Subcutaneous abdominal adipose tissue (tissue), 5 donors: ENCODE results near the gene BABAM2.

Source experiments
- H3K27ac ChIP-seq: one replicate; pipeline ENCODE4 v1.7.0; 2013; ENCODE audit warnings: low read depth, mild to moderate bottlenecking, inconsistent platforms, low read length, moderate library complexity
- H3K27me3 ChIP-seq, 5 donors: one replicate each; pipeline ENCODE4 v1.7.0; 2013; ENCODE audit warnings: low read length in 5 of 5, inconsistent platforms in 1 of 5; ENCODE audit not compliant: control insufficient read depth in 5 of 5, insufficient read depth in 4 of 5
- H3K36me3 ChIP-seq, 5 donors: one replicate each; pipeline ENCODE4 v1.7.0; 2013; ENCODE audit warnings: low read length in 5 of 5; ENCODE audit not compliant: control insufficient read depth in 5 of 5, insufficient read depth in 5 of 5
- H3K4me1 ChIP-seq, 5 donors: one replicate each; pipeline ENCODE4 v1.7.0; 2013; ENCODE audit warnings: low read length in 5 of 5, mild to moderate bottlenecking in 3 of 5, moderate library complexity in 1 of 5; ENCODE audit not compliant: control insufficient read depth in 5 of 5, insufficient read depth in 5 of 5
- H3K4me3 ChIP-seq, 5 donors: one replicate each; pipeline ENCODE4 v1.7.0; 2013; ENCODE audit warnings: low read length in 5 of 5, low read depth in 1 of 5
- H3K9ac ChIP-seq, 5 donors: one replicate each; pipeline ENCODE4 v1.7.0; 2013; ENCODE audit warnings: low read length in 5 of 5, mild to moderate bottlenecking in 4 of 5, moderate library complexity in 3 of 5
- H3K9me3 ChIP-seq, 5 donors: one replicate each; pipeline ENCODE4 v1.7.0; 2013; ENCODE audit warnings: low read length in 5 of 5; ENCODE audit not compliant: control insufficient read depth in 5 of 5
- donor health status: healthy.
- donor health status: healthy.
- donor health status: healthy.
- donor health status: healthy.
- donor health status: healthy.

BABAM2 gene

DNA sequence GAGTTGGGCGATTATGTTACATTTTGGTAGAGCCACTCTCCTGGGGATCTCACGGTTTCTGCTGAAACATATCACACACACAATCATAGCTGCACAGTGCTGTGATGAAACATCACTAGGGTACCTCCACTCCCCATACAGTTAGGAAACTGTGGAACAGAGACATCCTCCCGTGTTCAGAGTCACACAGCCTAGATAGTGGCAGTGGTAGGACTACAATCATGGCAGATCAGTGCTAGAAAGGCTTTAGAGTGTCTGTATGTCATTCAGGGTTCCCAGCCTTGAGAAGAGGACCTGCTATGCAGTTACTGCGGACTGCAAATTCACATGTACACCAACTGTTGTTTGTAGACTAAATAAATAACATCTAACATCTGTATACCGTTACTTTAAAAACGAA, 291.8 kb downstream of the BABAM2 start:
- H3K36me3 ChIP-seq, result no peaks in the 10 kb centered on the region
- no peak overlapping the region for H3K27ac ChIP-seq

DNA sequence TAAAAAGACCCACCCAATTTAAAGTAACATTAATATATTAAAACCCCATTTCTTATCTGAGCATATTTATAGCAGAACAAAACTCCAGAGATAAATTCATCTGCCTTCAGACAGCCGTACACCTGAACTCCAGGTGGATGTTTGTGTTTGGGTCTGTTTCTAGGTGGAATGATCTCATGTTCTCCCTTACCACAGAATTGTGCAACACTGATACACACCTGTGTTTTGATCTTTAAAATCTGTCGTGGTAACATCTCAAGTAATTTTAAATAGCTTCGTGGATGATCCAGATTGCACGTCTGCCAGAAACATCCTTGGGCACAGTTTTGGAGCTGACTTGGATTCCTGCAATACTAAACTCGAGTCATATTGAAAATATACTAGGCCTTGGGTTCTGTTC, 294.6 kb downstream of the BABAM2 start:
- peaks cover 0 to 5% (median 0%) of the 10 kb centered on the region in 5 donors for H3K9me3 ChIP-seq
- no peak overlapping the region for H3K4me3 ChIP-seq
- no peaks in the 10 kb centered on the region for H3K4me1 ChIP-seq
- H3K36me3 ChIP-seq, result no peaks in the 10 kb centered on the region
- no peak overlapping the region for H3K9ac ChIP-seq
- no peaks in the 10 kb centered on the region for H3K27me3 ChIP-seq
- no peak overlapping the region for H3K27ac ChIP-seq

More for the DNA sequence above, 291.8 kb downstream of the BABAM2 start:
- no peaks in the 10 kb centered on the region for H3K27me3 ChIP-seq
- H3K9ac ChIP-seq, result no peak overlapping the region
- H3K9me3 ChIP-seq, result peaks cover 0 to 5% (median 0%) of the 10 kb centered on the region in 5 donors
- no peaks in the 10 kb centered on the region for H3K4me1 ChIP-seq
- H3K4me3 ChIP-seq, result no peak overlapping the region

DNA sequence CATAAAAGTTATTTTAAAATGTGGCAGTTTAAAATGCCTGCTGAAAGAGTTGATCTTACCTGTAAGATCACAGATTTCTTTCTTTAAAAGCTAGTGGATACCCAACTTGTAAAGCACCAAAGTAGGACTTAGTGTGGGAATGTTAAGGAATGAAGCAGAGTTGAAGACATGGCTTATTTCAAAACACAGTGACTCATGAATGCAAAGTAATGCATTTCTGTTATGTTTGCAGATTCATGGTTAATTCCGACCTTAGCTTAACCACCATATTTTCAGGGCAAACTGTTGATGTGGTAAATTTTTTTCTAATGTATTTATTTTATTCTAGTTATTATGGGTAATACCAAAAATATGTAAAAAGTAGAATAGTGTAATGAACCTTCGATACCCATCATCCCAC, 295.4 kb downstream of the BABAM2 start:
- Histone ChIP-seq H3K27ac (no peak overlapping the region), H3K9ac (no peak overlapping the region), H3K4me1 (no peaks in the 10 kb centered on the region), H3K9me3 (peaks cover 0 to 4% (median 0%) of the 10 kb centered on the region in 5 donors), H3K36me3 (no peaks in the 10 kb centered on the region), H3K27me3 (no peaks in the 10 kb centered on the region), H3K4me3 (no peak overlapping the region)

DNA sequence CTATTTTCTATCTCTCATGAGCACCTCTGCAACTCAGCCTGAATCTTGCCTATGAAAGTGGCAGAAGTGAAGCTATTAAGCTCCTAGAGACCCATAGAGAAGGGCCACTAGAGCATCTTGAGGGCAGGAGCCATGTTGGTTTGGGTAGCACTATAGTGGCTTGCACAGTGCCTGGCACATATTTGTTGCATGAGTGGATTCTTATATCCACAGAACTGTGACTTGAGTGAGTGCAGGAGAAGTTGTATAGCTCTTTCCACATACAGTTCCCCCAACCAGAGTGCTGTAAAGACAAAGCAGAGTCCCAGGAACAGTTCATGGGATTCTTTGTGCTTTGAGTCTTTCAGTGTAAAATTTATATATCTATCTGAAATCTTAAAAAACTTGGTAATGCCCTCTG, 296.7 kb downstream of the BABAM2 start:
- H3K9me3 ChIP-seq, result peaks cover 0 to 3% (median 0%) of the 10 kb centered on the region in 5 donors
- H3K4me3 ChIP-seq, result no peak overlapping the region
- H3K9ac ChIP-seq, result no peak overlapping the region

GRCh38 chr2:28188436-28188835, 297.9 kb downstream of the BABAM2 start:
- H3K9ac ChIP-seq, result no peak overlapping the region
- H3K36me3 ChIP-seq, result no peaks in the 10 kb centered on the region
- no peak overlapping the region for H3K27ac ChIP-seq
- no peak overlapping the region for H3K4me3 ChIP-seq
- peaks cover 0 to 3% (median 0%) of the 10 kb centered on the region in 5 donors for H3K9me3 ChIP-seq
- no peaks in the 10 kb centered on the region for H3K27me3 ChIP-seq
- H3K4me1 ChIP-seq, result no peaks in the 10 kb centered on the region

More for the DNA sequence above, 296.7 kb downstream of the BABAM2 start:
- Histone ChIP-seq H3K27me3 (no peaks in the 10 kb centered on the region), H3K36me3 (no peaks in the 10 kb centered on the region), H3K27ac (no peak overlapping the region), H3K4me1 (no peaks in the 10 kb centered on the region)

GRCh38 chr2:28193630-28194403, 303.3 kb downstream of the BABAM2 start:
- Histone ChIP-seq H3K27ac (no peak overlapping the region), H3K4me1 (peaks cover 0 to 2% (median 0%) of the 10 kb centered on the region in 5 donors), H3K36me3 (peaks cover 0 to 2% (median 0%) of the 10 kb centered on the region in 5 donors), H3K9ac (no peak overlapping the region), H3K4me3 (no peak overlapping the region), H3K9me3 (peaks cover 0 to 3% (median 0%) of the 10 kb centered on the region in 5 donors), H3K27me3 (no peaks in the 10 kb centered on the region)

- Histone ChIP-seq H3K27me3 (no peaks in the 10 kb centered on the region), H3K4me1 (peaks cover 0 to 10% (median 0%) of the 10 kb centered on the region in 5 donors), H3K9ac (no peak overlapping the region), H3K9me3 (no peaks in the 10 kb centered on the region), H3K36me3 (peaks cover 0 to 2% (median 0%) of the 10 kb centered on the region in 5 donors), H3K4me3 (no peak overlapping the region), H3K27ac (no peak overlapping the region)
These were observed 309.6 kb downstream of the BABAM2 start for GRCh38 chr2:28199995-28200679.

DNA sequence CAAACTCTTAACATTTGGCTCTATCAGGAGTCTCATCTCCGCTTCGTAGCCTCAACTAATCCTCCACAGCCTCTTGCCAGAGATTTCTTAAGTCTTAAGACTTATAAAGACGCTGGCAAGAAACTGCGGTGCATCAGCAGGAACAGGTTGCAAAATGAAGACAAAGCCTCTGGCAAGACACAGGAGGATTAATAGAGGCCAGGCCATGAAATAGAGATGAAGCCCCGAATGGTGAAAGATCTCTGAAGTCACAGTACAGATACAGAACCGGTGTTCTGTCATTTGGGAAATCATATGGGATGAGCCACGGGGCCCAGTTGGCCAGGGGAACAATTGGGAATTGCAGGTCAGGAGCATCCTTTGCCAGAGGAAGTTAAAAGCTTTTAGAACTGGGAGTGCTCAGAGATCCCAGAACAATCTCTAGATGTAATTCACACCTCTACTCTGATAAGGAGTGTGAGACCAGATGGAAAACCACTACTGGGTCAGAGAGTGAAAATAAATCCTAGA, 311.2 kb downstream of the BABAM2 start:
- no peaks in the 10 kb centered on the region for H3K27me3 ChIP-seq
- peaks cover 0 to 10% (median 0%) of the 10 kb centered on the region in 5 donors for H3K4me1 ChIP-seq
- no peak overlapping the region for H3K9ac ChIP-seq
- no peaks in the 10 kb centered on the region for H3K9me3 ChIP-seq
- H3K27ac ChIP-seq, result no peak overlapping the region
- H3K4me3 ChIP-seq, result no peak overlapping the region
- H3K36me3 ChIP-seq, result peaks cover 0 to 2% (median 0%) of the 10 kb centered on the region in 5 donors

DNA sequence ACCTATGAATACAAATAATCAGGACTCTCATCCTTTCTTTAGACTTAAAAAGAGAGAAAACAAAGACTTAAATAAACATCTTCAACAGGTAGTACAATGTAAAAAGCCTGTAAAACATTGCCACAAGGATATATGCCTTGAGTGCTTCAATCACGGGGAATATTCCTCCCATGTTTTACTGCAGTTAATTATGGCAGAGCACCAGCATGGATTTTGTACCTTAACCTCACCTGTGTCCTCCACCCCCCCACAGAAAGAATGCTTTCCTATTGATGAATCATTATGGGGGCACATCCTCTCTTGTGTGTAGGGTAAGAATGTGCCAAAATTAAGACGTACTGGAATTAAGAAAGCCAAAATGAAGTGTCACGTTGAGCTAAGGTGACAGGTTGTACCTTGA, 312.2 kb downstream of the BABAM2 start:
- Histone ChIP-seq H3K4me1 (peaks cover 0 to 10% (median 0%) of the 10 kb centered on the region in 5 donors), H3K27me3 (no peaks in the 10 kb centered on the region), H3K36me3 (no peaks in the 10 kb centered on the region), H3K4me3 (no peak overlapping the region), H3K9me3 (no peaks in the 10 kb centered on the region), H3K27ac (no peak overlapping the region), H3K9ac (no peak overlapping the region)

DNA sequence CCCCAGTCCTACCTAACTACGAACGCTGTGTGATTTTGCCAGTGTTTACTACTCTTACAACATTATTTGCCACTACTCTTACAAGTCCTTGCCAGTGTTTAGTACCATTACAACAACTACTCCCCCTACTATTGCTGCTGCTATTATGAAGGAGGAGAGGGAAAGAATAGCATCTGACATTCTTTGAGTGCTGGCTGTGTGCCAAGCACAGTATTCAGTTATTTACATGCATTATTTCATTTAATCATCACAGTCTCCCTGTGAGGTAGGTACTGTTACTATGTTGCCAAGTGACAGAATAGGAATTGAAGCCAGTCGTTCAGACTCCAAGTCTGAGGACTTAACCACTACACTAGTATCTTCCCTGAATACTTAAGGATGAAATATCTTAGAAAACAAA, 316.2 kb downstream of the BABAM2 start:
- no peaks in the 10 kb centered on the region for H3K27me3 ChIP-seq

More for the DNA sequence above, 316.2 kb downstream of the BABAM2 start:
- peaks cover 0 to 2% (median 0%) of the 10 kb centered on the region in 5 donors for H3K36me3 ChIP-seq
- H3K9me3 ChIP-seq, result no peaks in the 10 kb centered on the region
- peaks cover 0 to 4% (median 0%) of the 10 kb centered on the region in 5 donors for H3K4me1 ChIP-seq
- H3K4me3 ChIP-seq, result no peak overlapping the region
- no peak overlapping the region for H3K27ac ChIP-seq
- H3K9ac ChIP-seq, result no peak overlapping the region
